HepG2 (cell line): ENCODE measurements around the gene UST. TPM values are rescaled to one million over a fixed set of nuclear protein-coding genes. Genes with fewer than 3 reads are reported as not detected.

Experiments
- ATAC-seq: fragments of 200-7000 bp; cut with Tn5 transposase; 3 replicates; pipeline ENCODE4 v1.9.1; 2020; ENCODE audit warnings: mild to moderate bottlenecking, moderate library complexity
- BruUV-seq: library from RNA; stranded (reverse); fragments of 400-500 nt; replicated peaks from 2 replicates; lab custom pipeline; 2021; lab: Mats Ljungman, UMichigan
- CTCF ChIA-PET: fragments of 300-600 bp; formaldehyde crosslinking; extraction: SDS; loops from one replicate; lab custom pipeline; 2021; ENCODE audit warnings: low total read pairs, inconsistent platforms, low intra/inter-chr PET ratio; lab: Yijun Ruan, JAX
- POLR2A ChIA-PET: fragments of 350-600 bp; sonication (Branson Sonifier 250); formaldehyde crosslinking; loops from one replicate; lab custom pipeline; 2020; ENCODE audit warnings: antibody characterized with exemption, inconsistent platforms; lab: Yijun Ruan, JAX
- DNase-seq: peaks from one replicate; pipeline ENCODE4 v3.0.0-alpha.2; 2015; ENCODE audit warnings: low spot score
- FAIRE-seq: peaks from 3 replicates; lab custom pipeline; 2011; peaks lifted over from hg19 to GRCh38; lab: Jason Lieb, UNC
- H2AFZ ChIP-seq: one replicate; pipeline ENCODE4 v1.6.1; 2011; ENCODE audit warnings: low read length, inconsistent platforms
- H3K27ac ChIP-seq: fragments of 300-600 bp; 3 replicates; pipeline ENCODE4 v1.8.0; 2011; ENCODE audit warnings: mixed run types, mild to moderate bottlenecking, mixed read lengths, low read length, inconsistent platforms; ENCODE audit not compliant: insufficient read depth; ENCODE audit errors: extremely low read length
- H3K27me3 ChIP-seq, 2 experiments: fragments of 200-600 bp in 1 of 2; 2 replicates in 1 of 2; 3 replicates in 1 of 2; pipeline versions ENCODE4 v1.6.0 to v1.8.0; 2011; ENCODE audit warnings: low read length in 2 of 2, mild to moderate bottlenecking in 2 of 2, moderate library complexity in 2 of 2, inconsistent platforms in 1 of 2; ENCODE audit not compliant: insufficient read depth in 2 of 2, control insufficient read depth in 1 of 2
- H3K36me3 ChIP-seq, 2 experiments: fragments of 200-600 bp in 1 of 2; replicated peaks in 1 of 2; 2 replicates in 1 of 2; 3 replicates in 1 of 2; pipeline versions ENCODE4 v1.5.1 to v1.8.0; 2011; ENCODE audit warnings: low read length in 2 of 2, inconsistent platforms in 1 of 2; ENCODE audit not compliant: insufficient read depth in 2 of 2, control insufficient read depth in 1 of 2
- H3K4me1 ChIP-seq: 2 replicates; pipeline ENCODE4 v1.5.1; 2012; ENCODE audit warnings: low read length, inconsistent platforms; ENCODE audit not compliant: insufficient read depth
- H3K4me2 ChIP-seq: 2 replicates; pipeline ENCODE4 v1.6.0; 2011; ENCODE audit warnings: low read depth, low read length, inconsistent platforms
- H3K4me3 ChIP-seq, 3 experiments: fragments of 200-600 bp in 1 of 3; sonication (generic), shearing (Covaris generic) in 1 of 3; replicated peaks in 1 of 3; 2 replicates each; pipeline ENCODE4 v1.5.1; 2011 to 2016; ENCODE audit warnings: low read length in 3 of 3, inconsistent platforms in 2 of 3, low read depth in 2 of 3, mild to moderate bottlenecking in 2 of 3, control low read depth in 1 of 3, mixed read lengths in 1 of 3; ENCODE audit not compliant: insufficient read depth in 1 of 3
- H3K79me2 ChIP-seq: one replicate; pipeline ENCODE4 v1.6.1; 2011; ENCODE audit warnings: low read length, inconsistent platforms; ENCODE audit not compliant: insufficient read depth
- H3K9ac ChIP-seq: 2 replicates; pipeline ENCODE4 v1.6.0; 2011; ENCODE audit warnings: mild to moderate bottlenecking, low read depth, low read length, inconsistent platforms; ENCODE audit not compliant: insufficient read depth
- H3K9me3 ChIP-seq: 2 replicates; pipeline ENCODE4 v1.5.1; 2012; ENCODE audit warnings: mild to moderate bottlenecking, low read length
- H4K20me1 ChIP-seq: 2 replicates; pipeline ENCODE4 v1.6.0; 2011; ENCODE audit warnings: inconsistent platforms, mild to moderate bottlenecking, low read length, moderate library complexity; ENCODE audit not compliant: insufficient read depth
- FOSL1 ChIP-seq: sonication (generic); formaldehyde crosslinking; IDR thresholded peaks from 2 replicates; pipeline ENCODE4 v1.9.0; 2021; ENCODE audit warnings: missing genetic modification reagents, borderline replicate concordance
- POLR2G ChIP-seq: fragments of 200-400 bp; formaldehyde crosslinking; IDR thresholded peaks from 2 replicates; pipeline ENCODE4 v1.6.1; 2018; ENCODE audit warnings: mild to moderate bottlenecking, low read depth, low read length, moderate library complexity
- RFX5 ChIP-seq: IDR thresholded peaks from 2 replicates; pipeline ENCODE4 v1.6.1; 2011; ENCODE audit warnings: low read depth, low read length, improper control_type of control experiment
- SP5 ChIP-seq: IDR thresholded peaks from 2 replicates; pipeline ENCODE4 v1.6.1; 2016; ENCODE audit warnings: low read depth, borderline replicate concordance
- ZFY ChIP-seq: sonication (generic); formaldehyde crosslinking; IDR thresholded peaks from 2 replicates; pipeline ENCODE4 v1.4.0; 2020; ENCODE audit warnings: missing genetic modification reagents
- ZNF678 ChIP-seq: sonication (generic); formaldehyde crosslinking; IDR thresholded peaks from 2 replicates; pipeline ENCODE4 v1.4.0; 2020; ENCODE audit warnings: mild to moderate bottlenecking, missing genetic modification reagents
- ZSCAN9 ChIP-seq: IDR thresholded peaks from 2 replicates; pipeline ENCODE4 v1.6.1; 2016; ENCODE audit warnings: borderline replicate concordance
- WGBS: methylation state at CpG from one replicate; pipeline ENCODE4 v1.1.6; 2017; ENCODE audit warnings: low lambda C conversion rate; 5-methylcytosine and 5-hydroxymethylcytosine counted together
- in situ Hi-C: cut with HindIII; loops from 2 replicates; pipeline ENCODE4 v1.10.0; 2017; ENCODE audit warnings: low pct_unique_long_range_greater_than_20kb; ENCODE audit not compliant: extremely low pct_ligation_motif_present
- intact Hi-C: fragments of 100-400 bp; cut with micrococcal nuclease; formaldehyde crosslinking; loops from one replicate; pipeline ENCODE4 v1.10.0; 2022; ENCODE audit not compliant: unreplicated experiment
- polyA plus RNA-seq, 8 experiments: library from polyadenylated mRNA; depleted of rRNA in 3 of 8; stranded (reverse) in 7 of 8; unstranded in 1 of 8; fragments of >200 nt; fragmentation: Illumina TruSeq in 4 of 8; extraction: Trizol in 4 of 8; gene quantifications; 2 replicates each; pipeline versions ENCODE4 v1.2.1 to v1.2.3, GENCODE V29; 2011 to 2016; ENCODE audit warnings: low read depth in 4 of 8, missing spikeins in 1 of 8, mixed read lengths in 1 of 8; ENCODE audit not compliant: insufficient read depth in 1 of 8
- total RNA-seq, 5 experiments: library from RNA; depleted of rRNA; stranded (reverse); fragments of >200 nt; fragmentation: Illumina TruSeq; extraction: Trizol; gene quantifications; 2 replicates each; pipeline ENCODE4 v1.2.3, GENCODE V29; 2016; ENCODE audit warnings: low read depth in 1 of 5
- TF ChIP-seq, protein P1 (sequence below), 2 experiments: IDR thresholded peaks; 2 replicates each; pipeline ENCODE4 v1.6.1; 2011 to 2012; ENCODE audit warnings: low read length in 2 of 2, borderline replicate concordance in 1 of 2, low read depth in 1 of 2, mild to moderate bottlenecking in 1 of 2, moderate library complexity in 1 of 2

The UST gene
- total and polyA plus RNA-seq, 2 of the 13 experiments (the other 11 are each of a cell fraction or from before 2014, with no cell fraction given): 0.27 TPM; not detected in 1

DNA sequence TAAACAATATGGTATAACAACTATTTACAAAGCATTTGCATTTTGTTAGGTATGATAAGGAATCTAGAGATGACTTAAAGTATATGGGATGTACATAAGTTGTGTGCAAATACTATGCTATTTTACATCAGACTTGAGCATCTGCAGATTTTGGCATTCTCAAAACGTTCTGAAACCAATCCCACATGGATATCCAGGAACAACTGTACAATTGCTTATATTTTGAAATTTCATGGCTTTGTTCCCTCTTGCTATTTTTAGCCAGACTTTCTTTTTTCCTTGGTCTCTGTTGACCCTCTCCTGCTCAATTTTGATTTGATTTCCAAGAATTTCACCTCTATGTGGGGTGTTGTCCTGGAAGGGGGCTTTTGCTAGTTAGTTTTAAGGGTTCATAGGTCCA lies 32.9 kb upstream of the UST start:
- Histone ChIP-seq H3K36me3 (no peaks in the 10 kb centered on the region), H3K79me2 (no peaks in the 10 kb centered on the region), H3K4me2 (no peak overlapping the region), H3K9me3 (peaks cover 12% of the 10 kb centered on the region), H4K20me1 (no peaks in the 10 kb centered on the region), H3K4me3 (no peak overlapping the region), H3K27ac (no peak overlapping the region), H3K4me1 (no peaks in the 10 kb centered on the region), H2AFZ (no peak overlapping the region), H3K9ac (no peak overlapping the region), H3K27me3 (no peaks in the 10 kb centered on the region; a peak in 1 of 5 replicates)
- DNase-seq (no peak), ATAC-seq (no peak), FAIRE-seq (no peak)
- 0% methylated on average over 1 of the region's 1 CpG for WGBS
- in situ Hi-C loops (no loop called here), intact Hi-C loops (no loop called here)
- no peak for TF ChIP-seq SP5 (CRISPR knock-in tag)
- TF ChIP-seq POLR2G: no peak
- no peak for TF ChIP-seq RFX5
- TF ChIP-seq, protein P1, sequence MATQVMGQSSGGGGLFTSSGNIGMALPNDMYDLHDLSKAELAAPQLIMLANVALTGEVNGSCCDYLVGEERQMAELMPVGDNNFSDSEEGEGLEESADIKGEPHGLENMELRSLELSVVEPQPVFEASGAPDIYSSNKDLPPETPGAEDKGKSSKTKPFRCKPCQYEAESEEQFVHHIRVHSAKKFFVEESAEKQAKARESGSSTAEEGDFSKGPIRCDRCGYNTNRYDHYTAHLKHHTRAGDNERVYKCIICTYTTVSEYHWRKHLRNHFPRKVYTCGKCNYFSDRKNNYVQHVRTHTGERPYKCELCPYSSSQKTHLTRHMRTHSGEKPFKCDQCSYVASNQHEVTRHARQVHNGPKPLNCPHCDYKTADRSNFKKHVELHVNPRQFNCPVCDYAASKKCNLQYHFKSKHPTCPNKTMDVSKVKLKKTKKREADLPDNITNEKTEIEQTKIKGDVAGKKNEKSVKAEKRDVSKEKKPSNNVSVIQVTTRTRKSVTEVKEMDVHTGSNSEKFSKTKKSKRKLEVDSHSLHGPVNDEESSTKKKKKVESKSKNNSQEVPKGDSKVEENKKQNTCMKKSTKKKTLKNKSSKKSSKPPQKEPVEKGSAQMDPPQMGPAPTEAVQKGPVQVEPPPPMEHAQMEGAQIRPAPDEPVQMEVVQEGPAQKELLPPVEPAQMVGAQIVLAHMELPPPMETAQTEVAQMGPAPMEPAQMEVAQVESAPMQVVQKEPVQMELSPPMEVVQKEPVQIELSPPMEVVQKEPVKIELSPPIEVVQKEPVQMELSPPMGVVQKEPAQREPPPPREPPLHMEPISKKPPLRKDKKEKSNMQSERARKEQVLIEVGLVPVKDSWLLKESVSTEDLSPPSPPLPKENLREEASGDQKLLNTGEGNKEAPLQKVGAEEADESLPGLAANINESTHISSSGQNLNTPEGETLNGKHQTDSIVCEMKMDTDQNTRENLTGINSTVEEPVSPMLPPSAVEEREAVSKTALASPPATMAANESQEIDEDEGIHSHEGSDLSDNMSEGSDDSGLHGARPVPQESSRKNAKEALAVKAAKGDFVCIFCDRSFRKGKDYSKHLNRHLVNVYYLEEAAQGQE (IDR thresholded peaks at IDR 0.05; ENCODE audit: borderline replicate concordance in 1 of 2, low read depth in 1 of 2, low read length in 2 of 2): no peak
- no peak for TF ChIP-seq ZFY (CRISPR knock-in tag)
- no peak for TF ChIP-seq ZSCAN9 (CRISPR knock-in tag)
- no peak for TF ChIP-seq ZNF678 (CRISPR knock-in tag)
- no peak for TF ChIP-seq FOSL1 (CRISPR knock-in tag)
- CTCF ChIA-PET: no interaction called here
- POLR2A ChIA-PET: no interaction called here
- BruUV-seq: no TSS peak
